ENCODE measurements around the gene PLEKHG3.

Gene PLEKHG3

DNA sequence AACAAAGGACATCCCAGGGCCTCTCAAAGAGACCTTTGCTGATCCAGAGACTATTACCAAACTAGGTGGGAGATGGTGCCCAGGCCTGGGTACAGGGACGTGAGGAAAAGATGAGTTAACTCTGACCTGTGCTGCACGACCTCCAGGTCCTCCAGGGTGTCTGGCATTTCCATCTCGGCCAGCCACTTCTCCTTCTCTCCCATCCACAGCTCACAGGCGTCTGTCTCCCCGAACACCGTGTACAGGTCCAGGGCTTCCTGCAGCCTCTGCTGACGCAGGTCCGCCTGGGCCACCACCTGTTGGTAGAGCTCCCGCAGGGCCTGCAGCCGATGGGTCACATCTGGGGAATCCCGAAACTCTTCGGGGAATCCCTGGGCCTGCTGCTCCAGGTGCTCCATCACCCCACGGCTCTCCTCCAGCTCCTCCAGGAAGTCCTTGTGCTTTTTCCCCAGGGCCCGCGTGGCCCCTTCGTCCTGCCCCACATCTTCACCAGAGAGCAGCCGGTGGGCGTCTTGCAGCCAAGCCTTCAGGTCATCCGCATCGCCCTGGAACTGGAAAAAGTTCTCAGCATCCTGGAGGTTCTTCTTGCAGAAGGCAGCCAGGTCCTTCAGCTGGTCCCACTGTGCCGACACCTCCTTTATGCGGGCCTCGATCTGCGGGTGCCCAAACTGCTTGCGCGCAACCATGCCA is 88.8 kb downstream of the PLEKHG3 start:
- no peak for DNase-seq

DNA sequence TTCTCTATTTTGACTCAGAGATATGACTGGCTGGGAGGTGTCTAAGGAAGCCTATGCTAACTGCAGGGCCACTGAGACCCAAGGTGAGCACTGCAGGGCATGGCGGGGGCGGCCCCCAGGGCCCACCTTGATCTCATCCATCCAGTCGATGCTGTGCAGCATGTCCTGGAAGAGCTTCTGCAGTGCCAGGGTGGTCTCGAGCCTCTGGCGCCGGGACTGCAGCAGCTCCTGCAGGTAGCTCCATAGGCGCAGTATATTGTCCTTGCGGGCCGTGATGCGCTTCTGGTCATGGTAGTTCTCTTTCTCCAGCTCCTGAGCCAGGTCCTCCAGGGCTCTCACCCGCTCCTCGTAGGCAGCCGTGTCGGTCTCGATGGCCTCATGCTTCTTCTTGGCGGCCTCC is 91.0 kb downstream of the PLEKHG3 start:
- no peak for DNase-seq

DNA sequence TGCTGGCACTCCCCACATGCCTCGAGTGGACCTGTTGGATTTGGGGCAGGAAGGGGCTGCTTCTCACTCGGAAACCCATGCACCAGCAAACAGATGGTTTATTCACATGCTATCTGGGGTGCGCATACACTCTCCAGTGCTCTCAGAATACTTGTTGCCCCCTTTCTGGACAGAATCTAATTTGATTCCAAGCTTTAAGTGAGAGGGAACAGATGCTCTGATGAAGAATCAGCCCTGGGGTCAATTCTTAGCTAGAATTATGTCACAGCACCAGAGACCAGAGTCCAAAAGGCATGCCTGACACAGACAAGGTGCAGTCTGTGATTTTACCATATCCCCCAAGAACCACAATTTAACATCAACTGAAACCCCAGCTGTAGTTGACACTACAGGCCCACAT is 91.7 kb downstream of the PLEKHG3 start:
- no peak for DNase-seq

GRCh38 chr14:64796369-64796768 is 92.1 kb downstream of the PLEKHG3 start:
- no peak for DNase-seq

DNA sequence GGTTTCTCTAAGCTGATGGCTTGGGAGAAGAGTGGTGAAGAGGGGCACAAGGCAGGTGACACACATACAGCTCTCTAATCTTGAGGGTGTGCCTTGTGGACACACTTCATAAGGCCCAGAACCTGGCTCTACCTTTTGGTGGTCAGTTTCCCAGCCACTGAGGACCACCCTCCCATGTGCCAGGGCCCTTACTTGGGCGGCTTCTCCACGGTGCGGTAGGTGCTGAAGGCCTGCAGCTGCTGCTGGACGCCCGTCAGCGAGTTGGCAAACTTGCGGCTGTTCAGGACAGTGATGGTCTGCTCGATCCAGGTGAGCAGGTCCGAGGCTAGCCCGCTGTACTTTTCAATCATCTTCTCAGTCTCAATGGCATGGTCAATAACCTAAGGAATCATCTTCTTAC is 95.3 kb downstream of the PLEKHG3 start:
- no peak for DNase-seq

All from NCI-H748 treated with DMSO at 0.1 percent for 48 hours (cell line).